ENCODE measurements around the gene ARHGAP10.

The ARHGAP10 gene

GRCh38 chr4:147923854-147924253 is 192.0 kb downstream of the ARHGAP10 start:
- DNase-seq = no peak

- no peak for DNase-seq
Measured at GRCh38 chr4:147924604-147925412, 192.9 kb downstream of the ARHGAP10 start.

- no peak for DNase-seq
Measured at GRCh38 chr4:147927377-147928137, 195.7 kb downstream of the ARHGAP10 start.

- no peak for DNase-seq
Measured at GRCh38 chr4:147928400-147928799, 196.5 kb downstream of the ARHGAP10 start.

- DNase-seq = no peak
Measured at GRCh38 chr4:147929746-147930145, 197.9 kb downstream of the ARHGAP10 start.

GRCh38 chr4:147933316-147933715 is 201.4 kb downstream of the ARHGAP10 start:
- DNase-seq = no peak

GRCh38 chr4:147933779-147934178 is 201.9 kb downstream of the ARHGAP10 start:
- DNase-seq = no peak

GRCh38 chr4:147938496-147938895 is 206.6 kb downstream of the ARHGAP10 start:
- DNase-seq = no peak

GRCh38 chr4:147940171-147940570 is 208.3 kb downstream of the ARHGAP10 start:
- DNase-seq = no peak

- no peak for DNase-seq
Measured at GRCh38 chr4:147941373-147941772, 209.5 kb downstream of the ARHGAP10 start.

GRCh38 chr4:147942729-147943128 is 210.8 kb downstream of the ARHGAP10 start:
- DNase-seq = no peak

- DNase-seq = no peak
Measured at GRCh38 chr4:147943159-147943638, 211.3 kb downstream of the ARHGAP10 start.

- DNase-seq = no peak
Measured at GRCh38 chr4:147944249-147944648, 212.4 kb downstream of the ARHGAP10 start.

- DNase-seq = no peak
Measured at GRCh38 chr4:147944670-147945260, 212.9 kb downstream of the ARHGAP10 start.

- no peak for DNase-seq
Measured at GRCh38 chr4:147948336-147948735, 216.4 kb downstream of the ARHGAP10 start.

GRCh38 chr4:147950261-147950660 is 218.4 kb downstream of the ARHGAP10 start:
- DNase-seq = no peak

GRCh38 chr4:147950841-147951240 is 219.0 kb downstream of the ARHGAP10 start:
- no peak for DNase-seq

GRCh38 chr4:147954850-147955249 is 223.0 kb downstream of the ARHGAP10 start:
- DNase-seq = no peak

GRCh38 chr4:147955827-147956558 is 224.1 kb downstream of the ARHGAP10 start:
- DNase-seq = no peak

GRCh38 chr4:147957446-147957845 is 225.6 kb downstream of the ARHGAP10 start:
- DNase-seq = no peak

- DNase-seq = no peak
Measured at GRCh38 chr4:147958057-147958456, 226.2 kb downstream of the ARHGAP10 start.

- no peak for DNase-seq
Measured at GRCh38 chr4:147958489-147959065, 226.7 kb downstream of the ARHGAP10 start.

- no peak for DNase-seq
Measured at GRCh38 chr4:147960971-147961370, 229.1 kb downstream of the ARHGAP10 start.

All from NCI-H1694 treated with DMSO at 0.1 percent for 48 hours (cell line).